DMS53 (cell line): ENCODE data around the gene PJA1.

Source experiments
- DNase-seq: peaks from one replicate; lab custom pipeline; 2025; lab: John Stamatoyannopoulos, UW

Gene PJA1

GRCh38 chrX:69165087-69165651 is at the start of gene PJA1:
PJA1 (minus strand) TSS chrX:69165453; CDS start chrX:69163073, 2,380 bp downstream.
- DNase-seq, result peak; percentile 87

- DNase-seq, result no peak
Observed at GRCh38 chrX:69214463-69214862, 49.2 kb upstream of the PJA1 start.

- no peak for DNase-seq
Observed at GRCh38 chrX:69211701-69212100, 46.4 kb upstream of the PJA1 start.

- DNase-seq, result no peak
Observed at GRCh38 chrX:69210581-69210980, 45.3 kb upstream of the PJA1 start.

- DNase-seq, result no peak
Observed at GRCh38 chrX:69207216-69207615, 42.0 kb upstream of the PJA1 start.

GRCh38 chrX:69203638-69204037 is 38.4 kb upstream of the PJA1 start:
- no peak for DNase-seq

GRCh38 chrX:69197690-69198089 is 32.4 kb upstream of the PJA1 start:
- DNase-seq, result no peak

GRCh38 chrX:69196666-69197065 is 31.4 kb upstream of the PJA1 start:
- no peak for DNase-seq

GRCh38 chrX:69195810-69196209 is 30.6 kb upstream of the PJA1 start:
- no peak for DNase-seq

GRCh38 chrX:69195192-69195591 is 29.9 kb upstream of the PJA1 start:
- no peak for DNase-seq

GRCh38 chrX:69192603-69193002 is 27.4 kb upstream of the PJA1 start:
- no peak for DNase-seq

GRCh38 chrX:69189576-69190371 is 24.5 kb upstream of the PJA1 start:
- no peak for DNase-seq

GRCh38 chrX:69186651-69187050 is 21.4 kb upstream of the PJA1 start:
- DNase-seq, result no peak

- no peak for DNase-seq
Observed at GRCh38 chrX:69185886-69186285, 20.6 kb upstream of the PJA1 start.

GRCh38 chrX:69185141-69185540 is 19.9 kb upstream of the PJA1 start:
- DNase-seq, result no peak

GRCh38 chrX:69182818-69183380 is 17.6 kb upstream of the PJA1 start:
- no peak for DNase-seq

GRCh38 chrX:69179380-69179911 is 14.2 kb upstream of the PJA1 start:
- DNase-seq, result peak; percentile 91

- no peak for DNase-seq
Observed at GRCh38 chrX:69178592-69178991, 13.3 kb upstream of the PJA1 start.

- DNase-seq, result no peak
Observed at GRCh38 chrX:69177511-69178162, 12.4 kb upstream of the PJA1 start.

GRCh38 chrX:69176053-69176452 is 10.8 kb upstream of the PJA1 start:
- no peak for DNase-seq

- no peak for DNase-seq
Observed at GRCh38 chrX:69173906-69174305, 8.7 kb upstream of the PJA1 start.

- no peak for DNase-seq
Observed at GRCh38 chrX:69172937-69173336, 7.7 kb upstream of the PJA1 start.

- no peak for DNase-seq
Observed at GRCh38 chrX:69170319-69170718, 5.1 kb upstream of the PJA1 start.
